Thyroid gland (tissue), 4 donors: ENCODE results near the gene PSMB11. TPM values are rescaled to one million over a fixed set of nuclear protein-coding genes. Genes with fewer than 3 reads are reported as not detected.

Experiments used
- DNase-seq, 2 donors: peaks; one replicate each; pipeline ENCODE4 v3.0.0-alpha.2; 2019
- H3K27ac ChIP-seq, 3 donors: fragments of 200-600 bp; sonication (generic); 1 replicate in 2 of 3; 2 replicates in 1 of 3; pipeline ENCODE4 v1.5.1; 2016 to 2019; ENCODE audit warnings: mild to moderate bottlenecking in 1 of 3, moderate library complexity in 1 of 3
- H3K27me3 ChIP-seq: fragments of 200-600 bp; sonication (generic); one replicate; pipeline ENCODE4 v1.5.1; 2019
- H3K36me3 ChIP-seq, 2 donors: fragments of 200-600 bp; sonication (generic); one replicate each; pipeline ENCODE4 v1.5.1; 2016 to 2019
- H3K4me1 ChIP-seq, 2 donors: fragments of 200-600 bp; sonication (generic); one replicate each; pipeline ENCODE4 v1.5.1; 2017 to 2019
- H3K4me3 ChIP-seq, 3 donors: fragments of 200-600 bp; sonication (generic); replicated peaks in 1 of 3; 1 replicate in 2 of 3; 2 replicates in 1 of 3; pipeline ENCODE4 v1.5.1; 2016; ENCODE audit warnings: mild to moderate bottlenecking in 1 of 3
- H3K9me3 ChIP-seq: fragments of 200-600 bp; sonication (generic); one replicate; pipeline ENCODE4 v1.5.1; 2017
- POLR2A ChIP-seq, 2 donors: fragments of 450-650 bp; IDR thresholded peaks; one replicate each; pipeline ENCODE4 v1.6.1; 2017; ENCODE audit warnings: antibody characterized with exemption in 2 of 2, mild to moderate bottlenecking in 2 of 2, moderate library complexity in 1 of 2
- WGBS, 2 donors: methylation state at CpG; one replicate each; pipeline ENCODE4 v1.1.5; 2017; 5-methylcytosine and 5-hydroxymethylcytosine counted together
- intact Hi-C: fragments of 100-400 bp; cut with DNase I; formaldehyde crosslinking; loops from one replicate; pipeline ENCODE4 v1.15.1; 2023
- total RNA-seq, 4 donors: library from RNA; depleted of rRNA; stranded (reverse); fragments of >200 nt; gene quantifications; one replicate each; pipeline ENCODE4 v1.2.3, GENCODE V29; 2016
- TF ChIP-seq, protein P1 (sequence below), 6 experiments: fragments of 200-600 bp in 3 of 6; fragments of 450-650 bp in 3 of 6; sonication (generic) in 3 of 6; IDR thresholded peaks; one replicate each; pipeline ENCODE4 v1.5.1; 2016 to 2019; ENCODE audit warnings: antibody characterized with exemption in 6 of 6, mild to moderate bottlenecking in 2 of 6, inconsistent platforms in 1 of 6, moderate library complexity in 1 of 6

Gene PSMB11
- total RNA-seq, 4 donors from 2014 or later, result not detected

GRCh38 chr14:23052671-23053070, 10.7 kb downstream of the PSMB11 start:
- intact Hi-C loops, result no loop called here
- Histone ChIP-seq H3K27ac (no peak overlapping the region), H3K4me3 (no peak overlapping the region), H3K27me3 (no peaks in the 10 kb centered on the region), H3K4me1 (peaks cover 0 to 12% of the 10 kb centered on the region in 2 donors), H3K9me3 (no peaks in the 10 kb centered on the region), H3K36me3 (no peaks in the 10 kb centered on the region)
- DNase-seq, result no peak
- 73 to 92% methylated on average over 3 of the region's 3 CpGs for WGBS, 2 donors
- TF ChIP-seq, protein P1, sequence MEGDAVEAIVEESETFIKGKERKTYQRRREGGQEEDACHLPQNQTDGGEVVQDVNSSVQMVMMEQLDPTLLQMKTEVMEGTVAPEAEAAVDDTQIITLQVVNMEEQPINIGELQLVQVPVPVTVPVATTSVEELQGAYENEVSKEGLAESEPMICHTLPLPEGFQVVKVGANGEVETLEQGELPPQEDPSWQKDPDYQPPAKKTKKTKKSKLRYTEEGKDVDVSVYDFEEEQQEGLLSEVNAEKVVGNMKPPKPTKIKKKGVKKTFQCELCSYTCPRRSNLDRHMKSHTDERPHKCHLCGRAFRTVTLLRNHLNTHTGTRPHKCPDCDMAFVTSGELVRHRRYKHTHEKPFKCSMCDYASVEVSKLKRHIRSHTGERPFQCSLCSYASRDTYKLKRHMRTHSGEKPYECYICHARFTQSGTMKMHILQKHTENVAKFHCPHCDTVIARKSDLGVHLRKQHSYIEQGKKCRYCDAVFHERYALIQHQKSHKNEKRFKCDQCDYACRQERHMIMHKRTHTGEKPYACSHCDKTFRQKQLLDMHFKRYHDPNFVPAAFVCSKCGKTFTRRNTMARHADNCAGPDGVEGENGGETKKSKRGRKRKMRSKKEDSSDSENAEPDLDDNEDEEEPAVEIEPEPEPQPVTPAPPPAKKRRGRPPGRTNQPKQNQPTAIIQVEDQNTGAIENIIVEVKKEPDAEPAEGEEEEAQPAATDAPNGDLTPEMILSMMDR (IDR thresholded peaks at IDR 0.05), result no peak
- TF ChIP-seq POLR2A (IDR thresholded peaks at IDR 0.05), result no peak

DNA sequence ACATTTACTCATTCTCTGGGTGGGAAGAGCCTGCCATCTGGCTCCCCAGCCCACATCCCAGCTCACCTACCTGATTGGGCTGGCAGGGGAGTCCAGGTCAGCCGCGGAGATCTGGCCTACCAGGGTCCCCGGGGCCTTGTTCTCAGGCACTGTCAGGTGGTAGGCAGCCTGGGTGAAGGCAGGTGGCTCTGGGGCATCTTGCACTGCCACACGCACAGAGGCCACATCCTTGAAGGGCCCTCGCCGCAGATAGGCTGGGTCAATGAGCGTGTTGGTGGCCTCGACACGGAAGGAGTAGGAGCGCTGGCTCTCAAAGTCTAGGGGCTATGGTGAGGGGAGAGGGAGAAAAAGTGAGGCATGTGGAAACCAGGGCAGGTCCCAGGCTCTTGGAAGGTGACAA, 11.4 kb downstream of the PSMB11 start:
- Histone ChIP-seq H3K4me3 (no peak overlapping the region), H3K27ac (no peak overlapping the region), H3K9me3 (no peaks in the 10 kb centered on the region), H3K36me3 (no peaks in the 10 kb centered on the region), H3K4me1 (peaks cover 0 to 15% of the 10 kb centered on the region in 2 donors), H3K27me3 (no peaks in the 10 kb centered on the region)
- intact Hi-C loops, result no loop called here
- TF ChIP-seq POLR2A (IDR thresholded peaks at IDR 0.05), result no peak
- TF ChIP-seq, protein P1 (IDR thresholded peaks at IDR 0.05), result no peak
- DNase-seq, result no peak
- WGBS, 2 donors, result 99 to 100% methylated on average over 7 to 9 of the region's 10 CpGs

DNA sequence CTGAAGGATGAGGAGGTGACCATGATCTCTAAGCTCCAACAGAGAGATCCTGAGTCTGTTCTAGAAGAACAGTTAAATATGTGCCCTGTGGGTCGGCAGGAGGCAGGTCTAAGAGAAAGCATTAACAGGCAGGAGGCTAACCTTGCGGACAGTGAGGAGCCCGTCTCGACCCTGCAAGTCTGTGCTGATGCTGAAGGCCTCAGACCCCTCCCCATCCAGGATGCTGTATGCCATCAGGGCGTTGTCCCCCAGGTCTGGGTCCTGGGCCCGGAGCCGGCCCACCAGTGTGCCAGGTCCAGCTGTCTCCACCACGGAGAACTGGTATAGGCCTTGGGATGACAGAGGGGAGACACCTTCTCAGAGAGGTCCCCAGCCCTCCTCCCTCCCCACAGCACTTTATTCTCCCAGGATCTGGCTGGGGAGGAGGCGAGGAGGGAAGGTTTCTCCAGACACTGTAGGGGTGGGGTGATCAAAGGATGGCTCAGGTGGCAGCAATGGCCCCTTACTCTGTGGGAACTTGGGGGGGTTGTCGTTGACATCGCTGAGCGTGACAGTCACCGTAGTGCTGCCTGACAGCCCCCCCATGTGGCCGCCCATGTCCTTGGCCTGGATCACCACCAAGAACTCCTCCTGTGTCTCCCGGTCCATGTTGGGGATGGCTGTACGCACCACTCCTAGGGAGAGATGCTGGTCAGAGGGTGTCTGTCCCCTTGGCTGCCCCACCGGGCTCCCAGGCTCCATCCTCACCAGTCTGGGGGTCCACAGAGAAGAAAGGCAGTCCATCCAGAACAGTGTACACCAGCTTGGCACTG, 12.2 kb downstream of the PSMB11 start:
- TF ChIP-seq, protein P1 (IDR thresholded peaks at IDR 0.05), result no peak
- no peak for TF ChIP-seq POLR2A (IDR thresholded peaks at IDR 0.05)
- intact Hi-C loops, result no loop called here
- Histone ChIP-seq H3K27ac (no peak overlapping the region), H3K4me1 (peaks cover 0 to 15% of the 10 kb centered on the region in 2 donors), H3K4me3 (no peak overlapping the region), H3K27me3 (no peaks in the 10 kb centered on the region), H3K9me3 (no peaks in the 10 kb centered on the region), H3K36me3 (peaks cover 4 to 7% of the 10 kb centered on the region in 2 donors)
- 75 to 79% methylated on average over 7 to 15 of the region's 17 CpGs for whole genome bisulfite sequencing, 2 donors
- DNase-seq, result no peak

DNA sequence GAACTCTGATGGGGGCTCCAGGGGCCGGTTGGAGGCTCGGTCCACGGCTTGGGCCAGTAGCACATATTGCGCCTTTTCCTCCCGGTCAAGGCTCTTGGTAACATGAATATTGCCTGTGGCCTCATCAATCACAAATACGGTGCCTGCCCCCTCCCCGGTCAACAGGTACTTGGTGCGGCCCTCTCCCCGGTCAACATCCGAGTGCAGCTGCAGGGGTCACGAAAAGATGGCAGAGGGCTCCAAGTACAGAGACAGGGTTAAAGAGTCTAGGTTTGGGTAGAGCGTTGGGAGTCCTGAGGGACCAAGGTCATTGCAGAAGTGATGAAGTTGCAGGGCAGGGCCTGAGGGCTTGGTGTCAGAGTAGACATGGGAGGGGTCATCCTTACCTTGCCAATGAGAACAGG, 13.1 kb downstream of the PSMB11 start:
- H3K36me3 ChIP-seq, result peaks cover 14% of the 10 kb centered on the region in 2 donors
- no peak overlapping the region for H3K4me3 ChIP-seq
- peaks cover 0 to 15% of the 10 kb centered on the region in 2 donors for H3K4me1 ChIP-seq
- no peak overlapping the region for H3K27ac ChIP-seq
- H3K27me3 ChIP-seq, result no peaks in the 10 kb centered on the region
- intact Hi-C loops, result no loop called here
- no peak for TF ChIP-seq POLR2A (IDR thresholded peaks at IDR 0.05)
- TF ChIP-seq, protein P1 (IDR thresholded peaks at IDR 0.05), result no peak
- no peak for DNase-seq
- WGBS, 2 donors, result 95 to 99% methylated on average over 12 of the region's 12 CpGs
- no peaks in the 10 kb centered on the region for H3K9me3 ChIP-seq

DNA sequence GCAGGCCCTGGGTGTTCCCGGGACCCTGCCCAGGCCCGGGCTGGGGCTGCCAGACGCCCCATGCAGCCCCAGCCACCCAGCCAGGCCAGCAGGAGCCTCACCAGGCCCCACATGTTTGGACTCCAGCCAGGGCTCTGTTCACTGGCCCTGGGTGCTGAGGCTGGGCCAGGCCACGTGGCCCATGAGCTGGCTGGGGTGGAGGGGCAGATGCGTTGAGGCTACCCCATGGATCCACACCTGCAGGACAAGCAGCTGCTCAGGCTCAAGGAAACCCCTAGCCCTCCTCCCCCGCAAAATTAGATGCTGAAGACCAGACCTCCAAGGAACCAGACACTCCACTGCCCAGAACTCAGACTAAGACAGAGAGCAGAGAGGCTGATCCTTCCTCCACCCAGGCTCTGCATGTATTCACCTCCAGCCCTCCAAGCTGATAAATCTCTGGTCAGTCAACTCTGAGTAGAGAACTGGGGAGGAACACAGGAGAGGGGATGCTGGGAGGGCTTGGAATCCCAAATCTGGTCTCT, 13.7 kb downstream of the PSMB11 start:
- TF ChIP-seq POLR2A (IDR thresholded peaks at IDR 0.05), result no peak
- TF ChIP-seq, protein P1 (IDR thresholded peaks at IDR 0.05), result no peak
- Histone ChIP-seq H3K27ac (no peak overlapping the region), H3K4me3 (no peak overlapping the region), H3K27me3 (no peaks in the 10 kb centered on the region), H3K36me3 (peaks cover 17 to 19% of the 10 kb centered on the region in 2 donors), H3K9me3 (no peaks in the 10 kb centered on the region), H3K4me1 (peaks cover 0 to 15% of the 10 kb centered on the region in 2 donors)
- peak in 1 of 2 donors; percentile 19 for DNase-seq
- WGBS, 2 donors, result 80 to 90% methylated on average over 2 of the region's 6 CpGs
- intact Hi-C loops, result loop anchor here (2.0 kb wide), 1 partner anchor 69 kb away; no protein-coding TSS in a partner anchor
